Middle frontal gyrus (tissue), 1 donor: ENCODE data around the gene U2AF1.
"Not testable (repeated sequence)": the region's sequence is repeated elsewhere in the genome, so short reads cannot be mapped to it uniquely, and the experiment has no call there.

Experiments
- DNase-seq: peaks from one replicate; pipeline ENCODE4 v3.0.0-alpha.2; 2015; ENCODE audit warnings: low spot score; ENCODE audit errors: extremely low spot score

U2AF1 gene

GRCh38 chr21:43106965-43107793 lies at the start of gene U2AF1:
Gene U2AF1 (minus strand): TSS chr21:43107570. CDS start chr21:43107494, 76 bp downstream.
- not testable (repeated sequence) for DNase-seq

- DNase-seq: not testable (repeated sequence)
Observed at GRCh38 chr21:43153601-43154000, 46.2 kb upstream of the U2AF1 start.

- DNase-seq: not testable (repeated sequence)
Observed at GRCh38 chr21:43149344-43149743, 42.0 kb upstream of the U2AF1 start.

- not testable (repeated sequence) for DNase-seq
Observed at GRCh38 chr21:43147999-43148398, 40.6 kb upstream of the U2AF1 start.

- not testable (repeated sequence) for DNase-seq
Observed at GRCh38 chr21:43146637-43147036, 39.3 kb upstream of the U2AF1 start.

GRCh38 chr21:43141407-43141806 lies 34.0 kb upstream of the U2AF1 start:
- not testable (repeated sequence) for DNase-seq

GRCh38 chr21:43138944-43139343 lies 31.6 kb upstream of the U2AF1 start:
- not testable (repeated sequence) for DNase-seq

GRCh38 chr21:43134520-43134919 lies 27.1 kb upstream of the U2AF1 start:
- not testable (repeated sequence) for DNase-seq

- DNase-seq: not testable (repeated sequence)
Observed at GRCh38 chr21:43130094-43130493, 22.7 kb upstream of the U2AF1 start.

- DNase-seq: not testable (repeated sequence)
Observed at GRCh38 chr21:43115956-43116355, 8.6 kb upstream of the U2AF1 start.

GRCh38 chr21:43114483-43114882 lies 7.1 kb upstream of the U2AF1 start:
- not testable (repeated sequence) for DNase-seq

- not testable (repeated sequence) for DNase-seq
Observed at GRCh38 chr21:43109006-43109405, 1.6 kb upstream of the U2AF1 start.

GRCh38 chr21:43108177-43108576 lies 807 bp upstream of the U2AF1 start:
- not testable (repeated sequence) for DNase-seq

- DNase-seq: not testable (repeated sequence)
Observed at GRCh38 chr21:43107794-43108137, 396 bp upstream of the U2AF1 start.

- not testable (repeated sequence) for DNase-seq
Observed at GRCh38 chr21:43104642-43105041, 2.7 kb downstream of the U2AF1 start.

- not testable (repeated sequence) for DNase-seq
Observed at GRCh38 chr21:43102281-43102680, 5.1 kb downstream of the U2AF1 start.

- DNase-seq: not testable (repeated sequence)
Observed at GRCh38 chr21:43101676-43102075, 5.7 kb downstream of the U2AF1 start.

- not testable (repeated sequence) for DNase-seq
Observed at GRCh38 chr21:43101000-43101399, 6.4 kb downstream of the U2AF1 start.

- not testable (repeated sequence) for DNase-seq
Observed at GRCh38 chr21:43091979-43092614, 15.3 kb downstream of the U2AF1 start.

GRCh38 chr21:43090947-43091346 lies 16.4 kb downstream of the U2AF1 start:
- not testable (repeated sequence) for DNase-seq

- not testable (repeated sequence) for DNase-seq
Observed at GRCh38 chr21:43089463-43089862, 17.9 kb downstream of the U2AF1 start.

- not testable (repeated sequence) for DNase-seq
Observed at GRCh38 chr21:43082587-43083300, 24.6 kb downstream of the U2AF1 start.
